GM21528 (cell line): ENCODE results near the gene FBXL3.
A peak's percentile ranks its signal among the peaks of the same experiment; 100 is the strongest.

Source experiments
- ATAC-seq: cut with Tn5 transposase; IDR thresholded peaks from one replicate; pipeline ENCODE4 v1.9.1; 2021; ENCODE audit warnings: mild to moderate bottlenecking, moderate library complexity; ENCODE audit not compliant: unreplicated experiment, low FRiP score

Gene FBXL3, protein sequence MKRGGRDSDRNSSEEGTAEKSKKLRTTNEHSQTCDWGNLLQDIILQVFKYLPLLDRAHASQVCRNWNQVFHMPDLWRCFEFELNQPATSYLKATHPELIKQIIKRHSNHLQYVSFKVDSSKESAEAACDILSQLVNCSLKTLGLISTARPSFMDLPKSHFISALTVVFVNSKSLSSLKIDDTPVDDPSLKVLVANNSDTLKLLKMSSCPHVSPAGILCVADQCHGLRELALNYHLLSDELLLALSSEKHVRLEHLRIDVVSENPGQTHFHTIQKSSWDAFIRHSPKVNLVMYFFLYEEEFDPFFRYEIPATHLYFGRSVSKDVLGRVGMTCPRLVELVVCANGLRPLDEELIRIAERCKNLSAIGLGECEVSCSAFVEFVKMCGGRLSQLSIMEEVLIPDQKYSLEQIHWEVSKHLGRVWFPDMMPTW

DNA sequence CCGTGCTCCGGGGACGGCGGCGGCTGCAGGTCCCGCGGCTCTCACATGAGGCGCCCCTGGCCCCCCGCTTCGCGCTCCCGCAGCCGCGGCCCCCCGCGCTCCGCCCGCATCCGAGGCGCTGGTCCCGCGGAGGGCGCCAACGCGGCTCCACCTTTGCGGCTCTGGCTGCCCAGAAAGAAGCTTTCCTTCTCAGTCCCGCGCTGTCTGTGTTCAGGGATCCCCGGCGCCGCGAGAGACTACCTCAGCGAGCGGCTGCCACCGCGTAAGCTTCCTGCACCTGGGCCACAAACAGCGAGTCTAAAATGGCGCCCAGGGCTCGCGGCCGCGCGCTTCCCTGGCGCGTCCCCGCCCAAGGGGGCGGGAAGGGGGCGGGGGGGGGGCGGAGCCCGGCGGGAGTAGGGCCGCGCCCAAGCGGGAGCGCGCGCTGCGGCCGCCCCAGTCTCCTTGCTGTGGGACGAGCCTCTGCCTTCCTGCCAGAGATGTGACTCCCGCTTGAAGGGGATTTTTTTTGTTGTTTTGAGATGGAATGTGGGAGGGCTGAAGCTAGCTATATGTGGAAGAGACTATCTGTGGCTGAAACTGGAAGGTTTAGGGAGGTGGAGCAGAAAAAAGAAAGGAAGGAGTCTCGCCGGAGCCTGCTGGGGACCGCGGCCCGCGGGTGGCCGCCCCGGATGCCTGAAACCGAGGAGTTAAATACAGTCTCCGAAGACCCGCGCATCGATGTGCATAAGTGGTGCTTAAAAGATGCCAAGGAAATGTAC, at the start of gene FBXL3:
TSS of gene FBXL3 (minus strand) at position 299 of the 761 bp plus-strand sequence. CDS start 5,299 bp downstream, outside the sequence.
- ATAC-seq: peak; percentile 54

DNA sequence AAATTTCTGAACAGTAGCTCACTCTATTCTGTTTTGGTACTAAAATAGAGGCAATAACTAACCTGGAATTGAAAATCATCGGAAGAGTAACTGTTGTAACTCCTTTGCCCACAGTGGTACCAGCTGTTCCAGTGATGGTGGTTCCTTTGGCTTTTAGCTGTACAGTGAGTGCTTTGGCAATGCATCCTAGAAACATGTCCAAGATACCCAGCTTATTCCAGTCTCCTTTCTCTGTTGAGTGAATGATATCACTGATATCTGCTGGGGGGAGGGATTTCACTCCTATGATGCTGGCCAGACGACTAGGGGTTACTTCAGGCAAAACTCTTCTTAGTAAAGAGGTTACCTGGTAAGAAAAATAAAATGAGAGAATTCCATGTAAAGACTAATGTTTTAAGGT, 40.6 kb upstream of the FBXL3 start:
- ATAC-seq: no peak

DNA sequence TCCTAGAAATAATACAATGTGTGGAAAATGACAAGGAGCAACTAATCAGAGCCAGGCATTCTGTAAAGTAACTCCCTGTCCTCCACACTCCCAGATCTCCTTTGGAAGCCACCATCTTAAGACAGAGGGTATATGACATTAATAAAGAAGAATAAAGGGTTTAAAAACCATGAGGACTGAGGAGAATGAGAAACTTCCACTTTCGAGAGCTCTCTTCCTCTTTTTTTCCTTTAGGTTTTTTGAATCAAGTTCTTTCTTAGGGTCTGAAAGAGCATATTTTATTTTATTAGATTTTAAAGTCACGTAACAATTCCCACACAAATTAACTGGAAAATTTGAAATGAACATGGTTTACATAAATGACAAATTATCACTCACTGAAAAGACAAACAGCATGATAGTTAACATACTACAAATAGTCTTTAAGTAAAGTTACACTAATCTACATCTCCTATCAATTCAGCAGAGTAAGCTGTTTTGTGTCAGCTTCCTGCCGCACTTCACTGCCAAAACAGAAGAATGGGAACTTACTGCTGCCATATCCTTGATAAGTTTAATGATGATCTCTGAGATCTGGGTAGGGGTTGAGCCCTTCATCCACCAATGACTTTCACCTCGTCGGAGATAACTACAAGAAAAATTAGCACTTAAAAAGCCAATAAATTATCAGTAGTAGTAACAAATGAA, 38.6 kb upstream of the FBXL3 start:
- no peak for ATAC-seq

DNA sequence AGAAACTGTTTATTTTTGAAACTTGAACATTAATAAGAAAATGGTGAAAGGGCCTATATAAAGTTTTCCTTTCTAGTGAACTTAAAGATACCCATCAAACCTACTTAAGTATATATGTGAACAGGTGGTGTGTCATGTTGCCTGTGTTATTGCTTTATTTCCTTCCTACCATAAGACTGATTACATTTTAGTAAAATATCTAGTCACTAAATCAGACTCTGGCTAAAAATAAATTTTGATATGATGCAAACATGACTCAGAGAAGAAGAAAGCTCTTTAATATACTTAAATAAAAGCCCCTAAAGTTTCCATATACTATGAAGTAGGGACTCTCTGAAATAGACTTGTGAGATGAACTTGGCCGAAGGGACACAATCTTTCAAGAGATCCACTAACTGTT, 35.1 kb upstream of the FBXL3 start:
- no peak for ATAC-seq

DNA sequence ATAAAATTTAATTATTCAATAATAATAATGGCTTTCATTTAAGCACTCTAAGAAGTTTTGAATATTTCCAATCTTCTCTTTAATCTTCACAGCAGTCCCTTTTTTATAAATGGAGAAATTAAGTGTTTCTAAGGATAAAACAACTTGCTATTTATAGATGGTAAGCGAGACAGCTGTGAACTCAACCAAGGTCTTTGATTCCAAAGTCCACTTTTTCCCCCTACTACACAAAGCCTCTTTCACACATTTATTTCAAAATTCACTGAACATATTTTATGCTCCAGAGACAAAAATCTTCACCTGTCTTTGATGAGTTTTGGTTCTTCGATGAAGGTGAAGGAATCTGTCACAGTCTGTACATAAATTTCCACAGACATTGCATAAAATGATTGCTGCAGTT, 34.4 kb upstream of the FBXL3 start:
- ATAC-seq: no peak

DNA sequence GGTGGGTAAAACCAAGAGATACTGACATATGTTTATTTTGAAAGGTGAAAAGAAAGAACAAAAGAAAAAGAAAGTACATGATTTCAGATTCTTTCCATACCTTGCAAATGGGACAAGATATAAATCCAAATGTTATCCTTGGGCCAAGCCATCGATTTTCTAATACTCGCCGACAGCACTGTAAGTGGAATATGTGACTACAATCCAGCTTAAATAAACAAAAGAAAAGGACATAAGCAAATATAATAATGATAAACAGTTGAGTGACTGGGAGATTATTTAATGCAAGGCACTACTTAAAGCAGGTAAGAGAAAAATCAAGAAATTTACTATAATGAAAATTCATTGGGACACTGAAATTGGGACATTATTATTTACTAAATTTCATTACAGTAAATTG, 29.9 kb upstream of the FBXL3 start:
- no peak for ATAC-seq

DNA sequence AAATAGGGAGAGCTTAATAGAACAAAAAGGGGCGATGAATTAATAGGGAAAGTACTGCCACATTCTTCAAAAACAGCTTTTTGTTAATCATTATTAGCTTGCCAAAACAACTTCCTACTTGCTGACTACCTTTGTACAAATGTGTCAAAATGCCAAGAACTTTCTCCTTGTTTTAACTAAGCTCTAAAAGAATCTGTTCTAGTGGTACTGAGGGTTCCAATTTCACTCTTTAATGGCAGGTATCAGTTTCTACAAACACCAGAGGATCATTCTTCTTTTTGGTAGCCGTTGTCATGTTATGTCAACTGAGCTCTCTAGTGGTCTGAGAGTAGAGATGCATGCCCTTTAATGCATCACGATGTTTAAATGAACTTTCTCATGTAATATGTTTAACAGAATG, 29.4 kb upstream of the FBXL3 start:
- ATAC-seq: no peak

DNA sequence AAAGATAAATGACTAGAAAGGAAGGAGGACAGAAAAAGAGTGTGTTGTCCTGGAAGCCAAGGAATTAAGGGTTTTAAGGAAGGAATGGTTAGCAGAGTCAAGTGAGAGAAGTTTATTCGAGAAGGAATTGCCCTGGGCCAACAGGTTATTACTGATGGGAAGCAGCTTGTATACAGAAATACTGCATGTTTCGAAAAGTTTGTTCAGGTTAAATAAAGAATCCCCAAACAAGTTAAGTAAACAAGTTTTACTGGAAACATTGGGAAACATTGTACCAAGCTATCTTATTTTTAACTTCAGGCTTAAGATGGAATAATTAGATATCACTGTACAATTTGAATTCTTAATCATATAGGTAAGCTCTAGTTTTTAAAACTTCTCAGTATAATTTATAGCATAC, 28.2 kb upstream of the FBXL3 start:
- no peak for ATAC-seq

DNA sequence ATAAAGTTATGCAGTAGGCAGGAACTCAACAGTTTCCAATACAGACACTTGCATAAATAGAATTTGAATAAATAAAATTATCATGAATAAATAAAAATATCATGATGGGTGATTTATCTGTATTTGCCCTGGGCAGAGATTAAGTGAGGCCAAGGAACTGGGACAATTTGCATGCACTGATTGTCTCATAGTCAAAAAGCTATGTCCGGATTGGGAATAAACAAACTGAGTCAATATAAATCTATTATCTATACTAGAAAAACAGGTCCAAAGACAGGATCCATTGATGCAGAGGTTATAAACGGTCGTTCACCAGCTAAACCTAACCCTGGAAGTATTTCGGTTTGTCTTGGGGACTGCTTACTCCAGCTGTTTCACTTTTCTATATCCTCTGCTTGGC, 26.2 kb upstream of the FBXL3 start:
- ATAC-seq: no peak

DNA sequence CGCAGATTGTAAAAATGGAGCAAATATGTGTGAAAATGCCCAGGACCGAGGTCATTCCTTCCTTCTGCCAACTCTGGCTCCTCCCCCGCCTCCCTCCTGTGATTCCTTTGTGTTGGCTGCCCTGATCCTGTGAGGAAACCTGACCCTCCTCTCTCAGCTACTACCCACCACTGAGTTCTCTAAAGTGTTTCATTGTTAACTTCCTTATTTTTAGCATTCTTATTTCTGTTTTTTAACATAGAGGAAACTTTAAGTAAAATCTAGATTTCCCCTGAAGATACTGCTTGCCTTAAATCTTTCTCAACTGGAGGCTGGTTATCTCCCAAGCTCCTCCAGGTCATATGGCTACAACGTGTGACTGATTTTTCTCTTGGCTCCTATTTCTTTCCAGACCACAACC, 21.7 kb upstream of the FBXL3 start:
- no peak for ATAC-seq

DNA sequence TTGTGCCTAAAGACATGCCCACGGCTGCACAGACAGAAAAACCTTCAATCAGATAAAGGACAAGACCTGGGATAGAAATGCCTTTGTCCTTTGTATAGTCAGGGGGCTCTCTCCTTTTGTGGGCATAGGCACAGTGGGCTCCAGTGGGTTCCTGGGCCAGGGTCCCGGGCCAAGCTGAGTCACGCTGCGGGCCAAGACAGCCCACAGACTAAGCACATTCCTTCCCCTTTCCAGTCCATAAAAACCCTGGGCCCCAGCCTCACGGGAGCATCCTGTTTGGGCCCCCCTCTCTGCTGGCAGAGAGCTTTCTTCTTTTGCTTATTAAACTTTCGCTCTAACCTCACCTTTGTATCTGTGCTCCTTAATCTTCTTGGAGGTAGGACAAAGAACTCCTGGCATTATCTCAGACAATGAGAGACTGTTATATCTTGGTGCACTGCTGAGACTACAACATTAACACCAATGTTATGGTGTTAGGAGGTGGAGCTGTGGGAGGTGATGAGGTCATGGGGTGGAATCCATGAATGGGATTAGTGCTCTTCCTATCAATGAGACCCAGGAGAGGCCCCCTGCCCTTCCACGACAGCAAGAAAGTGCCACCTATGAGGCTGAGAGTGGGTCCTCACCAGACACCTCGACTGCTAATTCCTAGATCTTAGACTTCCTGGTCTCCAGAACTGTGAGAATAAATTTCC, 20.8 kb upstream of the FBXL3 start:
- ATAC-seq: no peak

DNA sequence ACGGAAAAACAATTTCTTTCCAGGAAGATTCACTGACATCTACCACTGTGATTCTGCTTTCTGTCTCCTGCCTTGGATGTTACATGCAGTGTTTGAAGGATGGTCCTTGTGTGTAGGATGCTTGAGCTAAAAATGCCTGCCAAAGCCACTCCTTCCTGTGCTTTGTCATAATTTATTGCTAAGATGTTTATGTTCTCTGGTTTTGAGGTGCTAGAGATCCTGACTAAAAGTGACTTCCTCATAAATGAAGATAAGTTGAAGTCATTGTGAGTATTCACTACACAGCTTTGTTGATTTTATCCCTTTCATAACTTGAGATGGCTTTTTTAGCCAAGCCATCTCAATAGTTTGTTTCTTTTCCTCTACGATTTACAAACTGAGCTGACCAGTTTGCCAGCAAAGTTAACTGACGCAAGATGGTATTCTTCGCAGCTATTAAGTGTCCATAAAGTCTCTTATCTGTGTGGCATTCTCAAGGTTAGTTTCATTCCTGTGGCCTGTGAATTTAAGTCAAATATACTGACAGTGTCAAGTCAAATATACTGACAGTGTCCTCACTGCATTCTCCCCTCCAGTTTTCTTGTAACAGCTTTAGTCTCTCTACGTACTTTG, 15.7 kb upstream of the FBXL3 start:
- no peak for ATAC-seq

DNA sequence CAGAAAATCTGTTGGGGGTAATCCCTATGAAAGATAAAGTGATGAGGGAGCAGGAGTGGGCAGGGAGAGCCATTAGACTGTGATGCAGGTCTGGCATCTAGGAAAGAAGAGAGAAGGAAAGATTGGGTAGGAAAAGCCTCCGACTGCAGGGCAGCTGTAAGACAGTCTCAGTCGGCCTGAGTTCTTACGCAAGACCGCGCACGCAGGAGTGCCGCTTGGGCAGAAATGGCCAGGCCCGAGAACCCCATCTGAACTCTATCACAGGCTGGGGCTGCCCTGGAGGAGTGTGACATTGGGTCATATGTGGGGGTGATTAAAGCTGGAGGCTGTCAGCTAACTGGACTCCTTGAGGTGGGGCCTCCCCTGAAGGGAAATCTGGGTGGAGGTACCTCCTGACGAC, 13.9 kb upstream of the FBXL3 start:
- ATAC-seq: no peak

DNA sequence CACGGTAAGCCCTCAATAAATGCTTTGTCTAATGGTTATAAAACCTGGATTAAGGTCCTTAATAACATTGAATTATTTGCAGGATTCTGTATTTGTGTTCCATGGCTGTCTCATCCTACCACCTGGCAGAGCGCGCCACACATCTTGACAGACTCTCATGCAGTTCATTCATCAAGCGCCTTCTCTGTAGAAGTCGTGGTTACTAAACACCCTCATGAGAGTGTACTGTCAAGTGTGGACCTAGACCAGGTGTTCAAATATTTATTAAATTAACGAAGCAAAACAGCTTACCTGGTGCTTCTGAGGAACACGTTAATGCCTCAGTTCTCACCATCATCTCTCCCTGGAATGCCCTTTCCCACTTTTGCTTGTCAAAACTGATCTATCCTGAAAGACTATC, 13.1 kb upstream of the FBXL3 start:
- no peak for ATAC-seq

DNA sequence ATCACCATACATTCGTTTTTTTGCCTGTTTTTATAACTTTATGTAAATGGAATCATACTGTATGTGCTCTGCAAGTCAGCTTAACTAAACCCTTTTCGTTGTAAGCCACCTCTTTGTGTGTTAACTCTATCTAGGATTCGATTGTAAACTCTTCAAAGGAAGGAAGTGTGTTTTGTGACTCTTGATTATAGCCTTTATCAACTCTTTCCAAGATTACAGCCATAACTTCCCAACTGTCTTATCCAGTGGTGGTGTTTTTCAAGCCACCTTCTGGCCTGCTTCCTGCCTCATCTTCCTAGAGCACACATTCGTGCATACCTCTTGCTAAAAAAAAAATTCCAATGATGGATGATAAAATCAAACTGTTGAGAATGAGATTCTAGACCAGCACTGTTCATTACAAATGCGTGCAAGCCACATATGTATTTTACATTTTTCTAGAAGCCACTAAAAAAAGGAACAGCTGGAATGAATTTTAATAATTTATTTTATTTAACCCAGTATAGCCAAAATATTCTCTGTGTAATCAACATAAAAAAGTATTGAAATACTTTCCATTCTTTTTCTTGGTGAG, 12.0 kb upstream of the FBXL3 start:
- ATAC-seq: no peak

DNA sequence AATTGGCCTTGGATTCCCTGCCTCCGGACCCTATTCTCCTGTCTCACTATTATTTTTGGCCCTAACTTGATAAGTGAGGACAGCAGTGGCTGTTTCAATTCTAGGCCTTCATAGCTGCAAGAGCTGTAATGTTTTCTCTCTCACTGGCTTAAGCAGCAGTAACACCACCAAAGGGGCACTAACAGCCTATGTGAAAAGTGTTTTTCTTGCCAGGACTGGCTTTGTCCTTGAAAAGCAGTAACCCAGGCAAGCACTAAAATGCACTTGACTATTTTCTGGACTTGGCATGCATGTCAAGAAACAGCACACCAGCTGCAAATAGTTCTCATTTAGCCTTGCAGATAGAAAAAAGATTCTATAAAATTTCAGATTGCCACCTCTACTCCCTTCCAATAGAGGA, 9.3 kb upstream of the FBXL3 start:
- ATAC-seq: no peak

DNA sequence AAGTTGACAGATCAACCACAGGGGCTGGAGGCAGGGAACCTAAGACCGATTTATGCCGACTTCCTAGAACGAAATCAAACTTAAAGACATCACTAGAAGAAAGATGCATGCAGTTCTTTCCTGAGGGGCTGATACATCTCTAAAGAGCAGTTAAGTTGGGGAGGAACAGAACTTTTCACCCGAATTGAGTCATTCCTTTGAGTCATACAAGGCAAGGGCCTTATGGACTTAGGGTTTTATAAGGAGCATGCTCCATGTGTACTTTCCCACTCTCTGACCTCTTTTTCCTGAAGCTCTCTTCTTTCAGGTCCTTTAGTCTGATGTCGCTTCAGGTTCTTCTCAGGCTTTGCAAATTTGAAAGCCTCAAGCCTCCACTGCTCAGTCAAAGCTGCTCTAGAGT, 7.9 kb upstream of the FBXL3 start:
- ATAC-seq: no peak

DNA sequence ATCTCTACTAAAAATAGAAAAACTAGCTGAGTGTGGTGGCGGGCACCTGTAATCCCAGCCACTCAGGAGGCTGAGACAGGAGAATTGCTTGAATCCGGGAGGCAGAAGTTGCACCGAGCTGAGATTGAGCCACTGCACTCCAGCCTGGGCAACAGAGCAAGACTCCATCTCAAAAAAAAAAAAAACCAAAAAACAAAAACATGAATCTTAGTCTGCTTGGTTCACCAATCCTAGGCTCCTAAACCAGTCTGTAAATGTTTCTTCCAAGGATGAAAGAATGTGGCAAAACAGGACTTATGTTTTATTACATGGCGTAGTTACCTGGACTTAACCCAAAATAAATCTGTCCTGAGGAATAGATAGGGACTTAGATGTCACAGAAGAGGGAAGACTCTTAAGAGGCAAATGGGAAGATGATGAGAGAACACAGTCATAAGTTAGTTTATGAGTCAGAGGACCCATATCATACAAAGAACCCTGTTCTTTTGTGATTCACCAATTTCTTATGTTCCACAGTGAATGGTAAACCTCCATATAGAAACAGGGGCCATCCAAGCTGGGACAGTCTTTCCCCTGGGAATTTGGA, 6.9 kb upstream of the FBXL3 start:
- no peak for ATAC-seq

DNA sequence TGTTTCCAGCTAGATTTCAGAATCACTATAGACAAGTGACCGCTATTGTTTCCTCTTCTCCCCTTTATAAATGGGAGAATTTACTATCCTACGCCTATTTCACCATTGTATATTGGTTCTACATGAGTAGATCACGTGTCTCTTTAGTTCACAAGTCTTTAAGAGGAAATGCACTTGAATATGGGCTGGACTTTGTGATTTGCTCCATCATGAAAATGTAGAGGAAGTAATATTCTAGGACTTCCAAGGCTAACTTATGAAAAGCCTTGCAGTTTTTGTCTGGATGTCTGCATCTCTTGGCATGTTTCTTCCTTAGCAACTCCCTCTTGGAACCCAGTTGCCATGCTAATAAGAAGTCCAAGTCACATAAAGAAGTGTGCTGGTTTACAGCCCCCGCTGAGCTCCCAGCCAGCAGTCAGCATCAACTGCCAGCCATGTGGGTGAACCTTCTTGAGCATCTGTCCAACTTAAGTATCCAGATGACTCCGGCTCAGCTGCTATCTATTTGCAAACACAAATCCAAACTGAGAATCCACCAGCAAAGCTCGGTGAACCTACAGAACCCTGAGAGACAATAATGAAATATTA, 4.8 kb upstream of the FBXL3 start:
- no peak for ATAC-seq
